ENCODE measurements around the gene CSN2.

Gene CSN2

GRCh38 chr4:69965628-69966027, at the start of gene CSN2:
CSN2 (minus strand) TSS chr4:69965728; CDS start chr4:69960995, 4,733 bp downstream.
- Histone ChIP-seq H3K4me3 (ENCODE audit: low read depth, low read length) (no peak within 1 kb of the TSS), H3K27me3 (ENCODE audit: control insufficient read depth, insufficient read depth, low read length) (no peaks in the 10 kb centered on the region), H3K27ac (ENCODE audit: low read depth, low read length) (no peak within 1 kb of the TSS), H3K36me3 (ENCODE audit: control insufficient read depth, insufficient read depth, low read length) (no peaks in the 10 kb centered on the region), H3K9me3 (ENCODE audit: control insufficient read depth, insufficient read depth, low read length) (no peaks in the 10 kb centered on the region), H3K4me1 (ENCODE audit: control insufficient read depth, insufficient read depth, low read length) (no peaks in the 10 kb centered on the region), H3K9ac (ENCODE audit: low read depth, low read length) (no peak within 1 kb of the TSS)

DNA sequence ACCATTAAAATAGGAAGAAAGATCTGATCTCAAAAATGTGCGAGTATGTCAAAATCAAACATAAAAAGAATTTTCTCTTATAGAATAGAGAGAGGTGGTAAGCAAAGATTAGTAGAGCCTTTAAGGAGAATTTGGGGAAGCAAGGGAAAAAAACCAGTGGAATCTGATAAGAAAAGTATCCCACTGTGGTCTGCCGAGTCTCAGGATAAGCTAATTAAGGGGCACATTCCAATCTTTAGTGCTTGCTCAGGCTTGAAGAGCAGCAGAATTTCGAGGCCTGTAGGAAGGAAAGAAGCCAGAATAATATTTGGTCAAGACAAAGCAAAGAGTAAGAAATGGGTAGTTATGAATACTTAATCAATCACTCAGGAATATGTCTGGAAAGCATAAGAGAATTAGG, 43.2 kb upstream of the CSN2 start:
- no peaks in the 10 kb centered on the region for H3K36me3 ChIP-seq (ENCODE audit: control insufficient read depth, insufficient read depth, low read length)
- no peaks in the 10 kb centered on the region for H3K27me3 ChIP-seq (ENCODE audit: control insufficient read depth, insufficient read depth, low read length)
- no peak overlapping the region for H3K9ac ChIP-seq (ENCODE audit: low read depth, low read length)
- H3K27ac ChIP-seq (ENCODE audit: low read depth, low read length) = no peak overlapping the region
- H3K4me3 ChIP-seq (ENCODE audit: low read depth, low read length) = no peak overlapping the region
- H3K9me3 ChIP-seq (ENCODE audit: control insufficient read depth, insufficient read depth, low read length) = 0 out of 2 replicates have a peak, but pooled peaks cover 2% of the 10 kb centered on the region
- H3K4me1 ChIP-seq (ENCODE audit: control insufficient read depth, insufficient read depth, low read length) = no peaks in the 10 kb centered on the region

GRCh38 chr4:70002507-70002906, 37.0 kb upstream of the CSN2 start:
- Histone ChIP-seq H3K36me3 (ENCODE audit: control insufficient read depth, insufficient read depth, low read length) (no peaks in the 10 kb centered on the region), H3K9ac (ENCODE audit: low read depth, low read length) (no peak overlapping the region), H3K27ac (ENCODE audit: low read depth, low read length) (no peak overlapping the region), H3K4me1 (ENCODE audit: control insufficient read depth, insufficient read depth, low read length) (no peaks in the 10 kb centered on the region), H3K9me3 (ENCODE audit: control insufficient read depth, insufficient read depth, low read length) (no peaks in the 10 kb centered on the region), H3K4me3 (ENCODE audit: low read depth, low read length) (no peak overlapping the region), H3K27me3 (ENCODE audit: control insufficient read depth, insufficient read depth, low read length) (no peaks in the 10 kb centered on the region)

GRCh38 chr4:70000711-70001110, 35.2 kb upstream of the CSN2 start:
- no peaks in the 10 kb centered on the region for H3K27me3 ChIP-seq (ENCODE audit: control insufficient read depth, insufficient read depth, low read length)
- H3K9me3 ChIP-seq (ENCODE audit: control insufficient read depth, insufficient read depth, low read length) = no peaks in the 10 kb centered on the region
- H3K27ac ChIP-seq (ENCODE audit: low read depth, low read length) = no peak overlapping the region
- H3K4me1 ChIP-seq (ENCODE audit: control insufficient read depth, insufficient read depth, low read length) = no peaks in the 10 kb centered on the region
- H3K4me3 ChIP-seq (ENCODE audit: low read depth, low read length) = no peak overlapping the region
- no peak overlapping the region for H3K9ac ChIP-seq (ENCODE audit: low read depth, low read length)
- no peaks in the 10 kb centered on the region for H3K36me3 ChIP-seq (ENCODE audit: control insufficient read depth, insufficient read depth, low read length)

GRCh38 chr4:69999420-69999819, 33.9 kb upstream of the CSN2 start:
- Histone ChIP-seq H3K9ac (ENCODE audit: low read depth, low read length) (no peak overlapping the region), H3K4me1 (ENCODE audit: control insufficient read depth, insufficient read depth, low read length) (no peaks in the 10 kb centered on the region), H3K9me3 (ENCODE audit: control insufficient read depth, insufficient read depth, low read length) (no peaks in the 10 kb centered on the region), H3K27ac (ENCODE audit: low read depth, low read length) (no peak overlapping the region), H3K4me3 (ENCODE audit: low read depth, low read length) (no peak overlapping the region), H3K36me3 (ENCODE audit: control insufficient read depth, insufficient read depth, low read length) (no peaks in the 10 kb centered on the region), H3K27me3 (ENCODE audit: control insufficient read depth, insufficient read depth, low read length) (no peaks in the 10 kb centered on the region)

- H3K27me3 ChIP-seq (ENCODE audit: control insufficient read depth, insufficient read depth, low read length) = no peaks in the 10 kb centered on the region
- H3K9ac ChIP-seq (ENCODE audit: low read depth, low read length) = no peak within 1 kb of the TSS
- no peaks in the 10 kb centered on the region for H3K36me3 ChIP-seq (ENCODE audit: control insufficient read depth, insufficient read depth, low read length)
- H3K9me3 ChIP-seq (ENCODE audit: control insufficient read depth, insufficient read depth, low read length) = no peaks in the 10 kb centered on the region
- no peaks in the 10 kb centered on the region for H3K4me1 ChIP-seq (ENCODE audit: control insufficient read depth, insufficient read depth, low read length)
- H3K27ac ChIP-seq (ENCODE audit: low read depth, low read length) = no peak within 1 kb of the TSS
- no peak within 1 kb of the TSS for H3K4me3 ChIP-seq (ENCODE audit: low read depth, low read length)
Observed at GRCh38 chr4:69995526-69996016, 30.0 kb upstream of the CSN2 start, which contains the start of gene STATH. STATH (plus strand) TSS chr4:69995966; CDS start chr4:69998438, 2,472 bp downstream.

GRCh38 chr4:69994782-69995181, 29.3 kb upstream of the CSN2 start:
- Histone ChIP-seq H3K9ac (ENCODE audit: low read depth, low read length) (no peak overlapping the region), H3K4me1 (ENCODE audit: control insufficient read depth, insufficient read depth, low read length) (no peaks in the 10 kb centered on the region), H3K4me3 (ENCODE audit: low read depth, low read length) (no peak overlapping the region), H3K27me3 (ENCODE audit: control insufficient read depth, insufficient read depth, low read length) (no peaks in the 10 kb centered on the region), H3K9me3 (ENCODE audit: control insufficient read depth, insufficient read depth, low read length) (no peaks in the 10 kb centered on the region), H3K36me3 (ENCODE audit: control insufficient read depth, insufficient read depth, low read length) (no peaks in the 10 kb centered on the region), H3K27ac (ENCODE audit: low read depth, low read length) (no peak overlapping the region)

DNA sequence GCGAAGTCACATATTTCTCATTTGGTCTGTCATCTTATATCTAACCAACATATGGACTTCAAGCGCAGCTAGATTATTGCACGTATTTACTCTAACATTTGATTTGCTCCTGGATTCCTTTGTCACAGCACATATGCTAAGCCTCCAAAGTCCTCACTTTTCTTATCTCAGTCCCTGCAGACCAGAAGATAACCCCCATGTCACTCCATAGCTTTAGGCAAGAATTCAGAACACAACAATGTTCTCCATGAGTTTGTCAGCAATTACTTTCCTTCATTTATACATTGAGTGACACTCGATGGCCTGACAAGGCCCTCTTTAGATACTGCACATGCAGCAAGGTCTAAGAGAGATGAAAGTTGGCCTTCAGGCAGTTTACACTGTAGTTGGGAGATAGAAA, 25.5 kb upstream of the CSN2 start:
- no peaks in the 10 kb centered on the region for H3K36me3 ChIP-seq (ENCODE audit: control insufficient read depth, insufficient read depth, low read length)
- H3K4me3 ChIP-seq (ENCODE audit: low read depth, low read length) = no peak overlapping the region
- no peaks in the 10 kb centered on the region for H3K4me1 ChIP-seq (ENCODE audit: control insufficient read depth, insufficient read depth, low read length)
- no peaks in the 10 kb centered on the region for H3K27me3 ChIP-seq (ENCODE audit: control insufficient read depth, insufficient read depth, low read length)
- no peak overlapping the region for H3K9ac ChIP-seq (ENCODE audit: low read depth, low read length)
- H3K27ac ChIP-seq (ENCODE audit: low read depth, low read length) = no peak overlapping the region
- H3K9me3 ChIP-seq (ENCODE audit: control insufficient read depth, insufficient read depth, low read length) = no peaks in the 10 kb centered on the region

DNA sequence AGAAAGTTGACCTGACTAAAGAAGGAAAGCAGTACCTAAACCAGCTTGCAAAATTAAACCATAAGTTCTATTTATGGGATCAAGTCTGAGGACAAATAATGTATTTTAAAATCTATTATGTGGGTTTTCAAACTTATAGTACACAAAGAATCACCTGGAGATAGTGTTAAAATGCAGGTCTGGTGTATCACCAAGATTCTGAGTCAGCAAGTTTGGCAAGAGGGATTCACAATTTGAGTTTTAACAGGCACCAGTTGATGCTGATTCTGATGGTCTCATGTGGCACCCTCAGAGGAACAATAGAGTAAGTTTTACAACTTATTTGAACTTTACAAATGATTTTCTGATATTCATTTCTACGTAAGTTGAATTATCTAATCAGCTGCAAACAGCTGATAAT, 21.1 kb upstream of the CSN2 start:
- Histone ChIP-seq H3K27ac (ENCODE audit: low read depth, low read length) (no peak overlapping the region), H3K27me3 (ENCODE audit: control insufficient read depth, insufficient read depth, low read length) (no peaks in the 10 kb centered on the region), H3K4me1 (ENCODE audit: control insufficient read depth, insufficient read depth, low read length) (no peaks in the 10 kb centered on the region), H3K4me3 (ENCODE audit: low read depth, low read length) (no peak overlapping the region), H3K9ac (ENCODE audit: low read depth, low read length) (no peak overlapping the region), H3K9me3 (ENCODE audit: control insufficient read depth, insufficient read depth, low read length) (no peaks in the 10 kb centered on the region), H3K36me3 (ENCODE audit: control insufficient read depth, insufficient read depth, low read length) (no peaks in the 10 kb centered on the region)

DNA sequence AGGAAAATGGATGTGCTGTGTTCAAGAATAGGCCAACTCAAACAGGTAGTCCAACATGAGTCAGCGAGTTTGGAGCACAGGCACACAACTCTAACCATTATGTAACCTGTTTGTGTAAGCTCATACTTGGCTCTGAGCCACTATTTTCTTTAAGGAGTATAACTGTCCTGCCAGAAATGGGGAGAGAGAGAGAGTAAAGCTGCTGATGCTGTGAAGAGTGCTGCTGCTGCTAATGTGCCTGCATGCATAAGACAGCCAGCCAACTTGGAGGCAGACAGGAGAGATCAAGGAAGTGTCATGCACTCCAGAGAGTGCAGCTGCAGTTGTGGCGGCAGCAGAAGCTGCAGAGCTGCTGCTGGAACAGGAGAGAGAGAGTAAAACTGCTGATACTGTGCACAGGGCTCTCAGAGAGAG, 18.5 kb upstream of the CSN2 start:
- H3K4me1 ChIP-seq (ENCODE audit: control insufficient read depth, insufficient read depth, low read length) = no peaks in the 10 kb centered on the region
- H3K36me3 ChIP-seq (ENCODE audit: control insufficient read depth, insufficient read depth, low read length) = no peaks in the 10 kb centered on the region
- no peak overlapping the region for H3K4me3 ChIP-seq (ENCODE audit: low read depth, low read length)
- no peak overlapping the region for H3K27ac ChIP-seq (ENCODE audit: low read depth, low read length)
- H3K27me3 ChIP-seq (ENCODE audit: control insufficient read depth, insufficient read depth, low read length) = no peaks in the 10 kb centered on the region
- no peaks in the 10 kb centered on the region for H3K9me3 ChIP-seq (ENCODE audit: control insufficient read depth, insufficient read depth, low read length)
- H3K9ac ChIP-seq (ENCODE audit: low read depth, low read length) = no peak overlapping the region

GRCh38 chr4:69977582-69977981, 12.1 kb upstream of the CSN2 start:
- Histone ChIP-seq H3K4me3 (ENCODE audit: low read depth, low read length) (no peak overlapping the region), H3K9me3 (ENCODE audit: control insufficient read depth, insufficient read depth, low read length) (no peaks in the 10 kb centered on the region), H3K9ac (ENCODE audit: low read depth, low read length) (no peak overlapping the region), H3K27ac (ENCODE audit: low read depth, low read length) (no peak overlapping the region), H3K4me1 (ENCODE audit: control insufficient read depth, insufficient read depth, low read length) (no peaks in the 10 kb centered on the region), H3K36me3 (ENCODE audit: control insufficient read depth, insufficient read depth, low read length) (no peaks in the 10 kb centered on the region), H3K27me3 (ENCODE audit: control insufficient read depth, insufficient read depth, low read length) (no peaks in the 10 kb centered on the region)

DNA sequence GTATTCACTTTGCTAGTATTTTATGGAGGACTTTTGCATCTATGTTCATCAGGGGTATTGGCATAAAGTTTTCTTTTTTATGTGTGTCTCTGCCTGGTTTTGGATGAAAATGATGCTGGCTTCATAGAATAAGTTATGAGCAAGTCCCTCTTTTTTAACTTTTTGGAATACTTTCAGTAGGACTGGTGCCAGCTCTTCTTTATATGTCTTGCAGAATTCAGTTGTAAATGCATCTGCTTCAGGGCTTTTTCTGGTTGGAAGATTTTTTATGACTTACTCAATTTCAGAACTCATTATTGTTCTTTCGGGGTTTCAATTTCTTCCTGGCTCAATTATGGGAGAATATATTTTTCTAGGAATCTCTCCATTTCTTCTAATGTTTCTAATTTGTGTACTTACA, 9.1 kb upstream of the CSN2 start:
- Histone ChIP-seq H3K27me3 (ENCODE audit: control insufficient read depth, insufficient read depth, low read length) (no peaks in the 10 kb centered on the region), H3K4me3 (ENCODE audit: low read depth, low read length) (no peak overlapping the region), H3K27ac (ENCODE audit: low read depth, low read length) (no peak overlapping the region), H3K9me3 (ENCODE audit: control insufficient read depth, insufficient read depth, low read length) (no peaks in the 10 kb centered on the region), H3K9ac (ENCODE audit: low read depth, low read length) (no peak overlapping the region), H3K4me1 (ENCODE audit: control insufficient read depth, insufficient read depth, low read length) (no peaks in the 10 kb centered on the region), H3K36me3 (ENCODE audit: control insufficient read depth, insufficient read depth, low read length) (no peaks in the 10 kb centered on the region)
